ENCODE measurements around the gene PAK2. TPM values are rescaled to one million over a fixed set of nuclear protein-coding genes. Genes with fewer than 3 reads are reported as not detected.

Gene PAK2
- total and polyA plus RNA-seq, 9 of the 15 experiments (the other 6 are each of a cell fraction or from before 2014, with no cell fraction given): 13.2 to 72.4 (median 35.7) TPM

DNA sequence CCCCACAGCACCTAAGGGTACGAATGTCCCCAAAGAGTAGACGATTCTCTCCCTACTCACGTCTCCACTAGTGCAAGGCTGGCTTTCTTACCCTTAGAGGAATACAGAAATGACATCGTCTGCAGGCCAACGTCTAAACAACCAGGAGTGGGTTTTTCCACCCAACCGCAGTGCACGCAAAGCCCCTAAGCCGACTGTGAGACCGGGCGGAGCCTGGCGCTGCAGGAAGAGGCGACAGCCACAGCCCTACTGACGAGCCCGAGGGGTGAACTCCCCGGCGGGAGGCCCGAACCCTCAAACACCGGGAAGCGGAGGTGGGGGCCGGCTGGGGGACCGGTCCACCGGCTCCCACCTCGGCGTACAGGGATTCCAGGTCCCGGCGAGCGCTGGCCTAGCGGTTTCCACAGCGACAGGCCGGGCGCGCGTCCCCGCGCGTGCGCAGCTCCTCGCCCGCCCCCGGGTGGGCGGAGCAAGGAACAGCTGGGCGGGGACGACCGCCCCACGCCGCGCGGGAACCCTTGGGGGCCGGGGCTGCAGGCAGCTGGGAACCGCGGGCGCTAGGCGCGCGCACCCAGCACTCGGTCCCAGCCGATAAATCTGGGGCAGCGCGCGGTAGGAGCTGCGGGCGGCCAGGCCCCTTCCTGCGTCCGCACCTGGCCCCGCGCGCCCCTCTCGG lies 27.7 kb upstream of the PAK2 start, which contains the start of the genes CEP19 and PIGX (continued):
- TF ChIP-seq SMARCB1 (IDR thresholded peaks at IDR 0.05; ENCODE audit: insufficient read length, low read depth): no peak
- TF ChIP-seq ZNF407 (IDR thresholded peaks at IDR 0.05; ENCODE audit: low read depth): no peak
- TF ChIP-seq E4F1 (CRISPR knock-in tag; IDR thresholded peaks at IDR 0.05; ENCODE audit: borderline replicate concordance): no peak
- no peak; a peak in 1 of 4 replicates for TF ChIP-seq TEAD1 (CRISPR knock-in tag; IDR thresholded peaks at IDR 0.05)
- TF ChIP-seq FOXK2 (conservative IDR thresholded peaks at IDR 0.05 in 1 of 2, IDR thresholded peaks at IDR 0.05 in 1 of 2; ENCODE audit: low read depth in 2 of 2): no peak
- no peak for TF ChIP-seq XRCC4 (IDR thresholded peaks at IDR 0.05; ENCODE audit: extremely low read depth, insufficient read depth, insufficient read length)
- no peak for TF ChIP-seq ZZZ3 (IDR thresholded peaks at IDR 0.05)
- TF ChIP-seq YBX1 (IDR thresholded peaks at IDR 0.05): no peak
- TF ChIP-seq HLTF (IDR thresholded peaks at IDR 0.05): no peak
- TF ChIP-seq IRF2 (CRISPR knock-in tag; IDR thresholded peaks at IDR 0.05): no peak
- TF ChIP-seq ILF3 (IDR thresholded peaks at IDR 0.05; ENCODE audit: borderline replicate concordance): 0 out of 2 replicates have a peak, but pooled peaks have one; percentile 59
- TF ChIP-seq, protein P1, sequence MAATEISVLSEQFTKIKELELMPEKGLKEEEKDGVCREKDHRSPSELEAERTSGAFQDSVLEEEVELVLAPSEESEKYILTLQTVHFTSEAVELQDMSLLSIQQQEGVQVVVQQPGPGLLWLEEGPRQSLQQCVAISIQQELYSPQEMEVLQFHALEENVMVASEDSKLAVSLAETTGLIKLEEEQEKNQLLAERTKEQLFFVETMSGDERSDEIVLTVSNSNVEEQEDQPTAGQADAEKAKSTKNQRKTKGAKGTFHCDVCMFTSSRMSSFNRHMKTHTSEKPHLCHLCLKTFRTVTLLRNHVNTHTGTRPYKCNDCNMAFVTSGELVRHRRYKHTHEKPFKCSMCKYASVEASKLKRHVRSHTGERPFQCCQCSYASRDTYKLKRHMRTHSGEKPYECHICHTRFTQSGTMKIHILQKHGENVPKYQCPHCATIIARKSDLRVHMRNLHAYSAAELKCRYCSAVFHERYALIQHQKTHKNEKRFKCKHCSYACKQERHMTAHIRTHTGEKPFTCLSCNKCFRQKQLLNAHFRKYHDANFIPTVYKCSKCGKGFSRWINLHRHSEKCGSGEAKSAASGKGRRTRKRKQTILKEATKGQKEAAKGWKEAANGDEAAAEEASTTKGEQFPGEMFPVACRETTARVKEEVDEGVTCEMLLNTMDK (IDR thresholded peaks at IDR 0.05; ENCODE audit: borderline replicate concordance, insufficient read depth, low read depth, low read length, poor library complexity, severe bottlenecking): no peak
- no peak for TF ChIP-seq ADNP (tag; IDR thresholded peaks at IDR 0.05)
- no peak for TF ChIP-seq CBFA2T3 (IDR thresholded peaks at IDR 0.05)
- no peak for TF ChIP-seq NBN (IDR thresholded peaks at IDR 0.05; ENCODE audit: low read depth)
- no peak; the same call in none of the 2 replicates for TF ChIP-seq HDAC2 (IDR thresholded peaks at IDR 0.05)
- no peak for TF ChIP-seq NFRKB (IDR thresholded peaks at IDR 0.05; ENCODE audit: low read depth)
